Lung (tissue), 12 donors: ENCODE data around the gene PCBP3. TPM values are rescaled to one million over a fixed set of nuclear protein-coding genes. Genes with fewer than 3 reads are reported as not detected.

Source experiments
- ATAC-seq: fragments of 200-7000 bp; cut with Tn5 transposase; one replicate; pipeline ENCODE4 v1.9.1; 2020; ENCODE audit warnings: moderate number of reproducible peaks; ENCODE audit not compliant: insufficient read depth, low FRiP score
- DNase-seq, 3 donors: peaks; one replicate each; pipeline ENCODE4 v3.0.0-alpha.2; 2013 to 2017
- H3K27ac ChIP-seq, 2 donors: one replicate each; pipeline ENCODE4 v1.5.1; 2013; ENCODE audit warnings: mild to moderate bottlenecking in 2 of 2, moderate library complexity in 2 of 2, control low read depth in 1 of 2, inconsistent platforms in 1 of 2, low read depth in 1 of 2, low read length in 1 of 2
- H3K27me3 ChIP-seq, 3 donors: one replicate each; pipeline ENCODE4 v1.5.1; 2013; ENCODE audit warnings: low read length in 2 of 3; ENCODE audit not compliant: control insufficient read depth in 3 of 3, insufficient read depth in 3 of 3
- H3K36me3 ChIP-seq, 4 donors: one replicate each; pipeline ENCODE4 v1.5.1; 2013; ENCODE audit warnings: low read length in 4 of 4, mild to moderate bottlenecking in 1 of 4, moderate library complexity in 1 of 4; ENCODE audit not compliant: control insufficient read depth in 4 of 4, insufficient read depth in 4 of 4
- H3K4me1 ChIP-seq, 5 donors: one replicate each; pipeline ENCODE4 v1.5.1; 2013; ENCODE audit warnings: low read length in 5 of 5, mild to moderate bottlenecking in 2 of 5, moderate library complexity in 1 of 5; ENCODE audit not compliant: control insufficient read depth in 5 of 5, insufficient read depth in 5 of 5
- H3K4me3 ChIP-seq: one replicate; pipeline ENCODE4 v1.5.1; 2013; ENCODE audit warnings: mild to moderate bottlenecking, control low read depth, moderate library complexity
- H3K9ac ChIP-seq, 2 donors: one replicate each; pipeline ENCODE4 v1.5.1; 2013; ENCODE audit warnings: low read length in 2 of 2, control low read depth in 1 of 2; ENCODE audit not compliant: insufficient read depth in 1 of 2
- H3K9me3 ChIP-seq, 4 donors: one replicate each; pipeline ENCODE4 v1.5.1; 2013; ENCODE audit warnings: low read length in 3 of 4, mild to moderate bottlenecking in 1 of 4, moderate library complexity in 1 of 4; ENCODE audit not compliant: control insufficient read depth in 4 of 4, insufficient read depth in 3 of 4
- CTCF ChIP-seq: IDR thresholded peaks from 2 replicates; pipeline ENCODE4 v1.5.1; 2012; ENCODE audit warnings: mild to moderate bottlenecking; ENCODE audit errors: control extremely low read depth, extremely low read depth
- WGBS, 2 donors: extraction: QIAGEN DNeasy Blood & Tissue Kit; methylation state at CpG; one replicate each; pipeline ENCODE4 v1.1.7; 2013; 5-methylcytosine and 5-hydroxymethylcytosine counted together
- polyA plus RNA-seq, 2 donors: library from polyadenylated mRNA; stranded (reverse); fragments of 200-250 nt; gene quantifications; one replicate each; pipeline ENCODE4 v1.2.1, GENCODE V29; 2013
- total RNA-seq, 2 donors: library from RNA; depleted of rRNA in 1 of 2; stranded (reverse); fragments of >200 nt in 1 of 2; gene quantifications; one replicate each; pipeline ENCODE4 v1.2.1, GENCODE V29; 2014 to 2021
- donor health status: control.
- donor health status: control.
- donor health status: Bipolar disorder and iron deficiency.
- donor health status: healthy.
- donor health status: DM: yes; HTN: yes; CAD: no.

PCBP3 gene
- total and polyA plus RNA-seq, 4 donors, result 1.6 to 8.2 (median 3.1) TPM

GRCh38 chr21:45802425-45802824 is 158.9 kb downstream of the PCBP3 start:
- no peak overlapping the region for H3K27ac ChIP-seq
- H3K9ac ChIP-seq, result no peak overlapping the region
- H3K27me3 ChIP-seq, result no peaks in the 10 kb centered on the region
- H3K9me3 ChIP-seq, result peaks cover 0 to under 1% (median 0%) of the 10 kb centered on the region in 4 donors
- H3K4me3 ChIP-seq, result no peak overlapping the region
- no peak for TF ChIP-seq CTCF
- DNase-seq (no peak), ATAC-seq (no peak)
- no peaks in the 10 kb centered on the region for H3K36me3 ChIP-seq
- 72 to 78% methylated on average over 9 of the region's 9 CpGs for WGBS, 2 donors
- H3K4me1 ChIP-seq, result no peaks in the 10 kb centered on the region

- 75 to 80% methylated on average over 8 of the region's 8 CpGs for WGBS, 2 donors
- DNase-seq, result no peak
- no peaks in the 10 kb centered on the region for H3K9me3 ChIP-seq
These were observed 159.6 kb downstream of the PCBP3 start for GRCh38 chr21:45802956-45803617.

GRCh38 chr21:45803618-45804340 is 160.3 kb downstream of the PCBP3 start:
- H3K4me3 ChIP-seq, result no peak overlapping the region
- no peaks in the 10 kb centered on the region for H3K4me1 ChIP-seq
- no peaks in the 10 kb centered on the region for H3K27me3 ChIP-seq
- DNase-seq, result no peak
- WGBS, 2 donors, result 82 to 86% methylated on average over 15 of the region's 15 CpGs
- no peak for TF ChIP-seq CTCF
- no peaks in the 10 kb centered on the region for H3K36me3 ChIP-seq
- no peak for ATAC-seq
- H3K27ac ChIP-seq, result no peak overlapping the region
- H3K9ac ChIP-seq, result no peak overlapping the region
- H3K9me3 ChIP-seq, result no peaks in the 10 kb centered on the region

More at GRCh38 chr21:45802956-45803617, 159.6 kb downstream of the PCBP3 start:
- H3K9ac ChIP-seq, result no peak overlapping the region
- H3K27ac ChIP-seq, result no peak overlapping the region
- no peaks in the 10 kb centered on the region for H3K27me3 ChIP-seq
- no peaks in the 10 kb centered on the region for H3K36me3 ChIP-seq
- no peak for ATAC-seq
- no peak overlapping the region for H3K4me3 ChIP-seq
- no peaks in the 10 kb centered on the region for H3K4me1 ChIP-seq
- no peak for TF ChIP-seq CTCF
